SU-DHL-6 (cell line): ENCODE results near the gene TTLL11.

Experiments
- CTCF ChIP-seq: fragments of 200-600 bp; sonication (generic); IDR thresholded peaks from one replicate; pipeline ENCODE4 v1.5.1; 2017; ENCODE audit warnings: antibody characterized with exemption, mild to moderate bottlenecking, low read length, moderate library complexity; ENCODE audit not compliant: insufficient read depth, poor library complexity, severe bottlenecking
- EZH2phosphoT487 ChIP-seq: fragments of 200-600 bp; sonication (generic), shearing (Covaris generic); conservative IDR thresholded peaks from 2 replicates; pipeline ENCODE4 v1.6.1; 2018; ENCODE audit warnings: mild to moderate bottlenecking, antibody characterized with exemption, low read length, moderate library complexity, mixed read lengths

GRCh38 chr9:122119721-122120120 is 26.6 kb upstream of the TTLL11 start:
- TF ChIP-seq CTCF (no peak), EZH2phosphoT487 (no peak)
